ENCODE data around the gene KAZN. TPM values are rescaled to one million over a fixed set of nuclear protein-coding genes. Genes with fewer than 3 reads are reported as not detected.

KAZN gene
- total and polyA plus RNA-seq, 2 donors (not counting 1 experiment from before 2014, with no cell fraction given): 3.4 to 5.0 TPM

GRCh38 chr1:14853518-14853917 is 255.0 kb downstream of the KAZN start:
- H2AFZ ChIP-seq (ENCODE audit: low read length): no peak overlapping the region
- H3K9ac ChIP-seq (ENCODE audit: insufficient read depth, low read length): no peak overlapping the region
- no peaks in the 10 kb centered on the region for H3K79me2 ChIP-seq (ENCODE audit: control insufficient read depth, insufficient read depth, low read length)
- no peaks in the 10 kb centered on the region for H4K20me1 ChIP-seq (ENCODE audit: control insufficient read depth, extremely low read depth, insufficient read depth, low read length)
- H3K9me3 ChIP-seq (ENCODE audit: control insufficient read depth, insufficient read depth, low read depth, low read length): no peaks in the 10 kb centered on the region
- no peak overlapping the region for H3K27ac ChIP-seq (ENCODE audit: insufficient read depth, low read length)
- no peaks in the 10 kb centered on the region for H3K36me3 ChIP-seq (ENCODE audit: control insufficient read depth, insufficient read depth, low read length)
- no peak overlapping the region for H3K4me2 ChIP-seq (ENCODE audit: extremely low read depth, insufficient read depth, low read length)
- no peak for TF ChIP-seq EZH2 (IDR thresholded peaks at IDR 0.05; ENCODE audit: low read length, missing control alignments)
- TF ChIP-seq CTCF (conservative IDR thresholded peaks at IDR 0.05 in 1 of 2, IDR thresholded peaks at IDR 0.05 in 1 of 2; ENCODE audit: low read depth in 1 of 2, low read length in 2 of 2): no peak
- no peaks in the 10 kb centered on the region for H3K4me1 ChIP-seq (ENCODE audit: control insufficient read depth, extremely low read depth, insufficient read depth, low read length)
- H3K4me3 ChIP-seq (replicated peaks in 1 of 4; ENCODE audit: control extremely low read depth in 1 of 4, insufficient read depth in 1 of 4, low read depth in 3 of 4, low read length in 4 of 4): no peak overlapping the region
- H3K27me3 ChIP-seq (ENCODE audit: control insufficient read depth, insufficient read depth, low read length): peaks cover 7% of the 10 kb centered on the region
- no peak for DNase-seq (ENCODE audit: low read depth in 2 of 2)

GRCh38 chr1:14855268-14855667 is 256.8 kb downstream of the KAZN start:
- H3K9ac ChIP-seq (ENCODE audit: insufficient read depth, low read length): no peak overlapping the region
- no peak overlapping the region for H3K27ac ChIP-seq (ENCODE audit: insufficient read depth, low read length)
- H3K4me3 ChIP-seq (replicated peaks in 1 of 4; ENCODE audit: control extremely low read depth in 1 of 4, insufficient read depth in 1 of 4, low read depth in 3 of 4, low read length in 4 of 4): no peak overlapping the region
- no peaks in the 10 kb centered on the region for H3K4me1 ChIP-seq (ENCODE audit: control insufficient read depth, extremely low read depth, insufficient read depth, low read length)
- no peak overlapping the region for H2AFZ ChIP-seq (ENCODE audit: low read length)
- H3K4me2 ChIP-seq (ENCODE audit: extremely low read depth, insufficient read depth, low read length): no peak overlapping the region
- no peaks in the 10 kb centered on the region for H4K20me1 ChIP-seq (ENCODE audit: control insufficient read depth, extremely low read depth, insufficient read depth, low read length)
- H3K36me3 ChIP-seq (ENCODE audit: control insufficient read depth, insufficient read depth, low read length): no peaks in the 10 kb centered on the region
- peak in 1 of 2 donors; percentile 8 for DNase-seq (ENCODE audit: low read depth in 2 of 2)
- H3K79me2 ChIP-seq (ENCODE audit: control insufficient read depth, insufficient read depth, low read length): no peaks in the 10 kb centered on the region
- TF ChIP-seq EZH2 (IDR thresholded peaks at IDR 0.05; ENCODE audit: low read length, missing control alignments): no peak
- TF ChIP-seq CTCF (conservative IDR thresholded peaks at IDR 0.05 in 1 of 2, IDR thresholded peaks at IDR 0.05 in 1 of 2; ENCODE audit: low read depth in 1 of 2, low read length in 2 of 2): no peak
- H3K9me3 ChIP-seq (ENCODE audit: control insufficient read depth, insufficient read depth, low read depth, low read length): no peaks in the 10 kb centered on the region
- H3K27me3 ChIP-seq (ENCODE audit: control insufficient read depth, insufficient read depth, low read length): peaks cover 7% of the 10 kb centered on the region

- no peak for DNase-seq (ENCODE audit: low read depth in 2 of 2)
- H2AFZ ChIP-seq (ENCODE audit: low read length): no peak overlapping the region
- H3K4me3 ChIP-seq (replicated peaks in 1 of 4; ENCODE audit: control extremely low read depth in 1 of 4, insufficient read depth in 1 of 4, low read depth in 3 of 4, low read length in 4 of 4): no peak overlapping the region
- no peak overlapping the region for H3K27ac ChIP-seq (ENCODE audit: insufficient read depth, low read length)
- no peaks in the 10 kb centered on the region for H3K36me3 ChIP-seq (ENCODE audit: control insufficient read depth, insufficient read depth, low read length)
- no peaks in the 10 kb centered on the region for H4K20me1 ChIP-seq (ENCODE audit: control insufficient read depth, extremely low read depth, insufficient read depth, low read length)
- H3K9ac ChIP-seq (ENCODE audit: insufficient read depth, low read length): no peak overlapping the region
- no peaks in the 10 kb centered on the region for H3K79me2 ChIP-seq (ENCODE audit: control insufficient read depth, insufficient read depth, low read length)
- H3K27me3 ChIP-seq (ENCODE audit: control insufficient read depth, insufficient read depth, low read length): peaks cover 7% of the 10 kb centered on the region
- no peaks in the 10 kb centered on the region for H3K4me1 ChIP-seq (ENCODE audit: control insufficient read depth, extremely low read depth, insufficient read depth, low read length)
- no peak for TF ChIP-seq EZH2 (IDR thresholded peaks at IDR 0.05; ENCODE audit: low read length, missing control alignments)
- TF ChIP-seq CTCF (conservative IDR thresholded peaks at IDR 0.05 in 1 of 2, IDR thresholded peaks at IDR 0.05 in 1 of 2; ENCODE audit: low read depth in 1 of 2, low read length in 2 of 2): no peak
- H3K4me2 ChIP-seq (ENCODE audit: extremely low read depth, insufficient read depth, low read length): no peak overlapping the region
- H3K9me3 ChIP-seq (ENCODE audit: control insufficient read depth, insufficient read depth, low read depth, low read length): no peaks in the 10 kb centered on the region
These were observed 257.3 kb downstream of the KAZN start for GRCh38 chr1:14855801-14856200.

Data from fibroblast of lung (primary cell).